Stimulated activated CD8-positive, alpha-beta memory T cell treated with anti-CD3 and anti-CD28 coated beads, Interleukin-12 subunit alpha, Interleukin-12 subunit beta, amount 100 ng/mL, for 4 hours (primary cell): ENCODE data around the gene MBD3L5.
A peak's percentile ranks its signal among the peaks of the same experiment; 100 is the strongest.
"Not testable (repeated sequence)": the region's sequence is repeated elsewhere in the genome, so short reads cannot be mapped to it uniquely, and the experiment has no call there.

Source experiments
- DNase-seq: peaks from one replicate; pipeline ENCODE4 v3.0.0-alpha.2; 2020; ENCODE audit warnings: low read depth

MBD3L5 gene

GRCh38 chr19:7052896-7053295 lies 22.5 kb downstream of the MBD3L5 start:
- not testable (repeated sequence) for DNase-seq

DNA sequence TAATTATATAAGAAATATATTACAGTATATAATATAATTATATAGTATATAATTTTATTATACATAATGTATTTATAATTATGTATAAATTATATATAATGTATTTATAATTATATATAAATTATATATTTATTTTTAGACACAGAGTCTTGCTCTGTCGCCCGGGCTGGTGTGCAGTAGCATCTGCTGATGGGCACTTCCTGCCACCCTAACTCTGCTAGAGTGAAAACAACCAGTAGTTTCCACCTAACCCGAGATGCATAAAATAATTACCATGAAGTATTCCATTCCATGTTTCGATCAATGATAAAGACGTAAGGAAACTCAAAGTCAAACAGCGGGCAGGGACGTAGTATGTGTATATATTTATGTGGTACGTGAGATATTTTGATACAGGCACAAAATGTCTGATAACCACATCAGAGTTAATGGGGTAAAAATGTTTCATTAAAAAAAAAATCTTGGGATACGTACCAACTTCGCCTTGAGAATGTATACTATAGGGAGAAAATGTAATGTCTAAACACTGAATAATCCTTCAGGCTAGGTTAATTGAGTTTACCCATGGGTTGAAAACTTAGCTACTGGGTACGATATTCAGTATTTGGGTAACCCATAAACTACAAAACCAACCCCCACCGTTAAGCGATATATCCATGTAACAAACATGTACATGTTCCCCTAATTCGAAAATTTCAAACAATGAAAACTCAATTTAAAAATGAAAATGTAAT lies 24.4 kb downstream of the MBD3L5 start:
- not testable (repeated sequence) for DNase-seq

DNA sequence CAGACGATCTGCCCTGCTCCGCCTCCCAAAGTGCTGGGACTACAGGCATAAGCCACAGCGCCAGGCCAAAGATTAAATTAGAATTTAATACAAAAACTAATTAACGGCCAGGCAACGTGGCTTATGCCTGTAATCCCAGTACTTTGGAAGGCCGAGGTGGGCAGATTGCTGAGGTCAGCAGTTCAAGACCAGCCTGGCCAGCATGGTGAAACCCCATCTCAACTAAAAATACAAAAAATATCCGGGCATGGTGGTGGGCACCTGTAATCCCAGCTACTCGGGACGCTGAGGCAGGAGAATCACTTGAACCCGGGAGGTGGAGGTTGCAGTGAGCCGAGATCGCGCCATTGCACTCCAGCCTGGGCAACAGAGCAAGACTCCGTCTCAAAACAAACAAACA lies 25.3 kb downstream of the MBD3L5 start:
- DNase-seq, result not testable (repeated sequence)

- DNase-seq, result not testable (repeated sequence)
Measured at GRCh38 chr19:7056371-7056770, 26.0 kb downstream of the MBD3L5 start.

DNA sequence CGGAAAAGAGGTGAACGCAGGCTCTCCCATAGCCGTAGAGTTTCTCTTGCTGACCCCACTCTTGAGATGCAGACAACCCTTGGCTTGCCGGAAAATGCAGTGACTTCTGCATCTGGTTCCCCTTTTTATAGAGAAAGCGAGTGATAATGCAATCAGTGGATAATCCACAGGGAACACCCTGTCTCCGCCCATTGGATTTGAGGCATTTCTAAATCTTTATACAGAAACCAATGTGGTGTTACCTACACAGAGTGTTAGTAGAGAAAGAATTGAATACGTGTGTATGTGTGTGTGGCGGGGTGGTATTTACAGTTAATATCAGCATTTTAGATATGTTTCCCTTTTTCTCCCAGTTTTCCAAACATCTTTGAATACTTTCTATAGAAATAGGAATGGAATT lies 28.2 kb downstream of the MBD3L5 start, which contains the start of gene MBD3L3:
Gene MBD3L3, minus strand, starts transcription at position 101 of the 400 bp plus-strand sequence. Its CDS starts 71 bp downstream, at position 30.
- DNase-seq, result not testable (repeated sequence)

- DNase-seq, result not testable (repeated sequence)
Measured at GRCh38 chr19:7059977-7060376, 29.6 kb downstream of the MBD3L5 start.

DNA sequence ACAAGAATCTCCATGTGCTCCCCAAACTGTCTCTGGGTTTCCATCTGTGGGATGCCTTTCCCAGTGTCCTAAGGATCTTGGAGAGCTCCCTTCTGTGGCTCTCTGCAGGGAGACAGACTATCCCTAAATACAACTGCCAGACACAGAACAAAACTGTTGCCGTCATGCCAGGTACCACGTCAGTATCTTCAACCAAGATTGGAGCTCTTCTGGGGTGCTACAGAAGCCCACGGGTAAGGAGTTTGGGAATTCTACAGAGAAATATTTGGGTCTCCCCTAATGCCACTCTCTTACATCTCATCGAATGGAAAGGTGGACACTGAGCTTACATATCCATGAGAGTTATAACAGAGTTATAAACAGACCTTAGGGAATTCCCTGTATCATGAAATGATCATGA lies 33.0 kb downstream of the MBD3L5 start:
- DNase-seq, result no peak

DNA sequence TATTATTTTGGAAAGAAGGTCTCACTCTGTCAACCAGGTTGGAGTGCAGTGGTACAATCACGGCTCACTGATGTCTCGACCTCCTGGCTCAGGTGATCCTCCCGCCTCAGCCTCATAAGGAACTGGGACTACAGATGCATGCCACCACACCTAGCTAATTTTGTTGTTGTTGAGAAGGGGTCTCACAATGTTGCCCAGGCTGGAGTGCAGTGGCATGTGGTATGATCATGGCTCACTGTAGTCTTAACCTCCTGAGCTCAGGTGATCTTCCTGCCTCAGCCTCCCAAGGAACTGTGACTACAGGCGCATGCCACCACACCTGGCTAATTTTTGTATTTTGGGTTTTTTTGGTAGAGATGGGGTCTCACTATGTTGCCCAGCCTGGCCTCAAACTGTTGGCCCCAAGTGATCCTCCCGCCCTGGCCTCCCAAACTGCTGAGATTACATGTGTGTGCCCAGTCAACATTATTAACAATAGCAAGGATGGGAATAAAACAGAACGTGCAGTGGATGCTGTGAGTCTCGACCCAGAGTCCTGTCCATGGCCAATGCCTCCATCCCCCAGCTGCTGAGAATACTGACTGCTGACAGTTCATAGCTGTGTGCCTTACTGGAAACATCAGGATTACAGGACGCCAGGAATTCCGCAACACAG lies 33.5 kb downstream of the MBD3L5 start:
- no peak for DNase-seq

- not testable (repeated sequence) for DNase-seq
Measured at GRCh38 chr19:7067122-7067521, 36.7 kb downstream of the MBD3L5 start.

DNA sequence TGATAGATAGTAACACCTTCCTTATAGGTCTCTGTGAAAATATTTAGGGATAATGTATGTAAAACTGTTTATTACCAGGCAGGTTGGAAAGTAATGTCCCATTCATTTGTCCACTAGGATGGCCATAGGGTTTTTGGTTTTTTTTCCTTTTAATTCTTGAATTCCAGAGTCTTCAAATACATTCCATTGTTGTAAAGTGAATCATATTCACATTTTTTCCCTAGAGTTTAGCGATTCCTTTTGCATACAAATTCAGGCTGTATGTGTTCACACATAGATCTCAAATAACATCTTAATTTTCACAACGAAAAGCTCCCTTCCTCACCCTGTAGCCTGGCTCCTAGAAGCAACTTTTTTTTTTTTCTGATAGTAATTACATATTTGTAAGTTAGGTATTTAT lies 37.3 kb downstream of the MBD3L5 start:
- no peak for DNase-seq

- no peak for DNase-seq
Measured at GRCh38 chr19:7068599-7068998, 38.2 kb downstream of the MBD3L5 start.

DNA sequence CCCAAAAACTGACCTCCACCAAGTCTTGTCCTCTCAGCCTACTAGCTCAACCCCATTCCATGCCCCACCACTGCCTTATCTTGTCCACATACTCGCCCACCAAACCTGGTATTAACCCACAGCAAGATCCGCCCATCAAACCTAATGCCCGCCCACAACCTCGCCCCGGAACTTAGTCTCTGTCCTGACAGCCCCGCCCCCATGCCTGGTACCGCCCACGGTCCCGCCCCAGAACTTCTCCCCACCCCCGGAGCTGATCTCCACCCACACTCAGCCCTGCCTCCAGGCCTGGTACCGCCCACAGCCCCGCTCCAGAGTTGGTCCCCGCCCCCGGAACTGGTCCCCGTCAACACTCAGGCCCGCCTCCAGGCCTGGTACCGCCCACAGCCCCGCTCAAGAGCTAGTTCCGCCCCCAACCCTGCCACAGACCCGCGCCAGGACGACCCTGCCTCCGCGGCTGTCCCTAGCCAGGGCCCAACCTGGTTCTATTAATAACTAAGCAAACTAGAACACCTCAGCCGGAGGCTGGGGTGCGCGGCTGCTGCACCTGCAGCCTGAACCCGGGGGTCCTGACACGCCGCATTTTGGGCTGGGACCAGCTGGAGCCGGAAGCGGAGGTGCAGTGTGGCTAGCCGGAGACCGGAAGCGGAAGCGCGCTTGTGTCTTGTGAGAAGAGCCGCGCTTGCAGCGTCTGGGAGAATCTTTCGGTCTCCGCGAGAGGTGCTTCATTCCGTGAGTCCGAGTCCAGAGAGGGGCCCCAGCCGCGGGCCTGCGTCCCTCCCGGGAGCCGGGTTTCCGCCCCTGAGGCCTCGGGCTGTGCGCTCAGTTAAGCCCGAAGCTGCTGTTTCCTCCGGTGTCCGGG lies 38.9 kb downstream of the MBD3L5 start, which contains the start of gene ZNF557:
Gene ZNF557, plus strand, starts transcription at position 662 of the 862 bp plus-strand sequence. CDS start 5,372 bp downstream, outside the sequence.
- DNase-seq, result peak; percentile 96

DNA sequence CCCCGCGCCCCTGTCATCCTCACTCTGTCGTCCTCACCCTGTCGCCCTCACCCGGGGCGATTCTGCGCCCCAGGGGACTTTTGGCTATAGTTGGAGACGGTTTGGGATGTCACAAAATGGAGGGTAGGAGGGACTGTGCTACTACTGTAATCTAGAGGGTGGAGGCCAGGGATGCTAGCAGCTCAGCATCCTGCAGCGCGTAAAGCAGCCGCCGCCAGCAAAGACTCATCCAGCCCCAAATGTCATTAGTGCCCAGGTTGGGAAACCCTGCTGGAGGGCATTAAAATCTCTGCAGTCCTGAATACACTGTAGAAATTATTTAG lies 39.5 kb downstream of the MBD3L5 start:
- DNase-seq, result peak; percentile 1

- DNase-seq, result no peak
Measured at GRCh38 chr19:7072541-7072940, 42.2 kb downstream of the MBD3L5 start.

GRCh38 chr19:7074705-7075282 lies 44.4 kb downstream of the MBD3L5 start:
- no peak for DNase-seq

DNA sequence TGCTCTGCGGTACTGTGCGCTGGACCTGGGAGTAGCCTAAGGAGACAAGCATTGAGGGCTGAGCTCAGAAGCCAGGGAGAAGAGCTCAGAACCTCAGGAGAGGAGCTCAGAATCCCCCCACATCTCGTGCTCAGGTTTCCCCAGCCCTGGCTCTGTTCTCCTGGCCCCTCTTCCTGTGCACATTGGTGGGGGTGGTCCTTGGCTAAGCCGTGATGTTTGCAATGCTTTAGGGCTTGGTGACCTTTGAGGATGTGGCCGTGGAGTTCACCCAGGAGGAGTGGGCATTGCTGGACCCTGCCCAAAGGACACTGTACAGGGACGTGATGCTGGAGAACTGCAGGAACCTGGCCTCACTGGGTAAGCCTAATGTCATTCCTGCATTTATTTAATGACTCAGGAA lies 45.8 kb downstream of the MBD3L5 start:
- no peak for DNase-seq

GRCh38 chr19:7078008-7078407 lies 47.6 kb downstream of the MBD3L5 start:
- no peak for DNase-seq
